Nephron (organoid): Measurements from ENCODE around the gene EXOSC2.

Source experiments
- H3K27ac Mint-ChIP-seq, 3 experiments: 2 replicates each; pipeline ENCODE4 v1.8.0; 2020; ENCODE audit warnings: mixed read lengths in 3 of 3, mild to moderate bottlenecking in 2 of 3, moderate library complexity in 1 of 3
- H3K27me3 Mint-ChIP-seq: 2 replicates; pipeline ENCODE4 v1.8.0; 2021; ENCODE audit warnings: low read depth, mild to moderate bottlenecking, moderate library complexity, mixed read lengths
- H3K36me3 Mint-ChIP-seq: 2 replicates; pipeline ENCODE4 v1.8.0; 2020; ENCODE audit warnings: low read depth, mixed read lengths
- H3K4me1 Mint-ChIP-seq: 2 replicates; pipeline ENCODE4 v1.8.0; 2020; ENCODE audit warnings: mixed read lengths
- H3K4me3 Mint-ChIP-seq, 3 experiments: 2 replicates each; pipeline ENCODE4 v1.8.0; 2020; ENCODE audit warnings: mild to moderate bottlenecking in 3 of 3, mixed read lengths in 3 of 3, moderate library complexity in 2 of 3
- H3K9me3 Mint-ChIP-seq: 2 replicates; pipeline ENCODE4 v1.8.0; 2020; ENCODE audit warnings: mixed read lengths
- CTCF ChIP-seq, 3 experiments: fragments of 200-600 bp; sonication (generic); IDR thresholded peaks; one replicate each; pipeline ENCODE4 v1.5.0; 2021; ENCODE audit warnings: antibody characterized with exemption in 3 of 3; ENCODE audit not compliant: unreplicated experiment in 3 of 3

Gene EXOSC2

GRCh38 chr9:130688072-130688471 is 5.5 kb upstream of the EXOSC2 start:
- no peak overlapping the region for H3K4me3 Mint-ChIP-seq
- no peak for TF ChIP-seq CTCF (IDR thresholded peaks at IDR 0.05; ENCODE audit: unreplicated experiment in 3 of 3)
- H3K4me1 Mint-ChIP-seq = peaks cover 15% of the 10 kb centered on the region
- H3K36me3 Mint-ChIP-seq = no peaks in the 10 kb centered on the region
- H3K27ac Mint-ChIP-seq = no peak overlapping the region
- no peaks in the 10 kb centered on the region for H3K9me3 Mint-ChIP-seq
- peaks cover 18% of the 10 kb centered on the region for H3K27me3 Mint-ChIP-seq

GRCh38 chr9:130689572-130689936 is 4.0 kb upstream of the EXOSC2 start:
- H3K4me1 Mint-ChIP-seq = peaks cover 27% of the 10 kb centered on the region
- H3K9me3 Mint-ChIP-seq = no peaks in the 10 kb centered on the region
- TF ChIP-seq CTCF (IDR thresholded peaks at IDR 0.05; ENCODE audit: unreplicated experiment in 3 of 3) = no peak
- no peaks in the 10 kb centered on the region for H3K36me3 Mint-ChIP-seq
- H3K27ac Mint-ChIP-seq = peak overlapping the region; percentile 27 to 72 (median 62)
- H3K27me3 Mint-ChIP-seq = peaks cover 13% of the 10 kb centered on the region
- H3K4me3 Mint-ChIP-seq = peak overlapping the region in 2 of 3 experiments; percentile 71 to 72

GRCh38 chr9:130689937-130690700 is 3.5 kb upstream of the EXOSC2 start:
- no peak for TF ChIP-seq CTCF (IDR thresholded peaks at IDR 0.05; ENCODE audit: unreplicated experiment in 3 of 3)
- H3K27me3 Mint-ChIP-seq = peaks cover 13% of the 10 kb centered on the region
- peaks cover 31% of the 10 kb centered on the region for H3K4me1 Mint-ChIP-seq
- peak overlapping the region; percentile 27 to 72 (median 62) for H3K27ac Mint-ChIP-seq
- no peaks in the 10 kb centered on the region for H3K9me3 Mint-ChIP-seq
- H3K4me3 Mint-ChIP-seq = peak overlapping the region; percentile 8 to 72 (median 71)
- peaks cover 4% of the 10 kb centered on the region for H3K36me3 Mint-ChIP-seq

- Mint-ChIP-seq H3K27ac (peak overlapping the region; percentile 76 to 87 (median 85)), H3K4me1 (peaks cover 34% of the 10 kb centered on the region), H3K4me3 (peak overlapping the region; percentile 63 to 94 (median 93)), H3K9me3 (no peaks in the 10 kb centered on the region), H3K27me3 (peaks cover 8% of the 10 kb centered on the region), H3K36me3 (peaks cover 22% of the 10 kb centered on the region)
- peak in 1 of 3 experiments; percentile 53 for TF ChIP-seq CTCF (IDR thresholded peaks at IDR 0.05; ENCODE audit: unreplicated experiment in 3 of 3)
These were observed 1.3 kb upstream of the EXOSC2 start for GRCh38 chr9:130692321-130692720.

- H3K9me3 Mint-ChIP-seq = no peaks in the 10 kb centered on the region
- TF ChIP-seq CTCF (IDR thresholded peaks at IDR 0.05; ENCODE audit: unreplicated experiment in 3 of 3) = no peak
- H3K4me1 Mint-ChIP-seq = peaks cover 34% of the 10 kb centered on the region
- peaks cover 4% of the 10 kb centered on the region for H3K27me3 Mint-ChIP-seq
- peak overlapping the region; percentile 87 to 98 (median 89) for H3K27ac Mint-ChIP-seq
- H3K4me3 Mint-ChIP-seq = peak overlapping the region; percentile 93 to 94 (median 94)
- peaks cover 27% of the 10 kb centered on the region for H3K36me3 Mint-ChIP-seq
These were observed 517 bp upstream of the EXOSC2 start for GRCh38 chr9:130693101-130693425.

- H3K27me3 Mint-ChIP-seq = no peaks in the 10 kb centered on the region
- no peak for TF ChIP-seq CTCF (IDR thresholded peaks at IDR 0.05; ENCODE audit: unreplicated experiment in 3 of 3)
- no peaks in the 10 kb centered on the region for H3K9me3 Mint-ChIP-seq
- H3K4me1 Mint-ChIP-seq = peaks cover 34% of the 10 kb centered on the region
- peaks cover 38% of the 10 kb centered on the region for H3K36me3 Mint-ChIP-seq
- H3K4me3 Mint-ChIP-seq = peak overlapping the region; percentile 93 to 94 (median 94)
- peak overlapping the region; percentile 87 to 98 (median 89) for H3K27ac Mint-ChIP-seq
These were observed 625 bp downstream of the EXOSC2 start for GRCh38 chr9:130694205-130694604.
